Hepatocyte (in vitro differentiated cells): ENCODE measurements around the gene ITPKB. TPM values are rescaled to one million over a fixed set of nuclear protein-coding genes. Genes with fewer than 3 reads are reported as not detected.

ENCODE experiments used
- DNase-seq: peaks from one replicate; pipeline ENCODE4 v3.0.0-alpha.2; 2016; ENCODE audit warnings: low spot score
- H2AFZ ChIP-seq: fragments of 200-600 bp; sonication (generic); 2 replicates; pipeline ENCODE4 v1.6.0; 2016; ENCODE audit warnings: antibody characterized with exemption, mild to moderate bottlenecking
- H3K27ac ChIP-seq: fragments of 200-600 bp; sonication (generic); 2 replicates; pipeline ENCODE4 v1.5.1; 2016; ENCODE audit warnings: mild to moderate bottlenecking
- H3K27me3 ChIP-seq: fragments of 200-600 bp; sonication (generic); 2 replicates; pipeline ENCODE4 v1.6.1; 2016
- H3K36me3 ChIP-seq: fragments of 200-600 bp; sonication (generic); replicated peaks from 2 replicates; pipeline ENCODE4 v1.5.1; 2016; ENCODE audit warnings: low read depth; ENCODE audit not compliant: insufficient read depth
- H3K4me1 ChIP-seq: fragments of 200-600 bp; sonication (generic); 2 replicates; pipeline ENCODE4 v1.5.1; 2016; ENCODE audit warnings: mild to moderate bottlenecking, moderate library complexity; ENCODE audit not compliant: insufficient read depth
- H3K4me2 ChIP-seq: fragments of 200-600 bp; sonication (generic); 2 replicates; pipeline ENCODE4 v1.6.0; 2016
- H3K4me3 ChIP-seq: fragments of 200-600 bp; sonication (generic); 2 replicates; pipeline ENCODE4 v1.5.1; 2016; ENCODE audit warnings: mild to moderate bottlenecking
- H3K79me2 ChIP-seq: fragments of 200-600 bp; sonication (generic); 2 replicates; pipeline ENCODE4 v1.6.0; 2017; ENCODE audit warnings: mild to moderate bottlenecking
- H3K9me2 ChIP-seq: fragments of 200-600 bp; sonication (generic); replicated peaks from 2 replicates; pipeline ENCODE4 v1.6.0; 2017; ENCODE audit warnings: mild to moderate bottlenecking; ENCODE audit not compliant: insufficient read depth
- H3K9me3 ChIP-seq: fragments of 200-600 bp; sonication (generic); 2 replicates; pipeline ENCODE4 v1.5.1; 2016; ENCODE audit warnings: low read depth, mild to moderate bottlenecking
- H4K20me1 ChIP-seq: fragments of 200-600 bp; sonication (generic); 2 replicates; pipeline ENCODE4 v1.6.0; 2016; ENCODE audit warnings: mild to moderate bottlenecking; ENCODE audit not compliant: insufficient read depth, poor library complexity, severe bottlenecking
- CTCF ChIP-seq: fragments of 200-600 bp; sonication (generic); IDR thresholded peaks from 2 replicates; pipeline ENCODE4 v1.5.1; 2016; ENCODE audit warnings: antibody characterized with exemption, mild to moderate bottlenecking; ENCODE audit not compliant: poor library complexity
- EZH2 ChIP-seq: fragments of 200-600 bp; sonication (generic); IDR thresholded peaks from 2 replicates; pipeline ENCODE4 v1.6.1; 2016; ENCODE audit warnings: antibody characterized with exemption, mild to moderate bottlenecking, borderline replicate concordance
- EZH2phosphoT487 ChIP-seq: fragments of 200-600 bp; sonication (generic); IDR thresholded peaks from one replicate; pipeline ENCODE4 v1.6.1; 2018; ENCODE audit warnings: antibody characterized with exemption, mild to moderate bottlenecking, low read depth, moderate library complexity; ENCODE audit not compliant: unreplicated experiment, severe bottlenecking
- WGBS: methylation state at CpG from one replicate; pipeline ENCODE4 v1.1.6; 2016; ENCODE audit warnings: low lambda C conversion rate; ENCODE audit errors: missing lambda C conversion rate; 5-methylcytosine and 5-hydroxymethylcytosine counted together
- polyA plus RNA-seq: library from polyadenylated mRNA; unstranded; fragments of >200 nt; fragmentation: Nextera tagmentation; extraction: Ambion mirVana; gene quantifications from 2 replicates; pipeline ENCODE4 v1.2.1, GENCODE V29; 2016
- total RNA-seq: library from RNA; depleted of rRNA; stranded (reverse); fragments of >200 nt; gene quantifications from 2 replicates; pipeline ENCODE4 v1.2.3, GENCODE V29; 2014

ITPKB gene
- total and polyA plus RNA-seq, 2 experiments from 2014 or later, result 11.0 to 13.8 TPM

- no peak overlapping the region for H3K4me3 ChIP-seq
- no peaks in the 10 kb centered on the region for H3K27me3 ChIP-seq
- no peak overlapping the region for H3K27ac ChIP-seq
- H3K4me1 ChIP-seq, result peaks cover 4% of the 10 kb centered on the region
- no peak overlapping the region for H3K4me2 ChIP-seq
- no peaks in the 10 kb centered on the region for H3K36me3 ChIP-seq
- no peak for TF ChIP-seq CTCF
- TF ChIP-seq EZH2phosphoT487, result no peak
- no peak for TF ChIP-seq EZH2
- DNase-seq, result no peak
- H2AFZ ChIP-seq, result no peak overlapping the region
- 77% methylated on average over 10 of the region's 10 CpGs for WGBS
- no peaks in the 10 kb centered on the region for H3K9me2 ChIP-seq
- H3K79me2 ChIP-seq, result no peaks in the 10 kb centered on the region
- H4K20me1 ChIP-seq, result no peaks in the 10 kb centered on the region
- H3K9me3 ChIP-seq, result no peaks in the 10 kb centered on the region
Measured at GRCh38 chr1:226631229-226632000, 107.7 kb downstream of the ITPKB start.

GRCh38 chr1:226630592-226630991 is 108.5 kb downstream of the ITPKB start:
- TF ChIP-seq CTCF, result no peak
- no peak for TF ChIP-seq EZH2
- no peak for TF ChIP-seq EZH2phosphoT487

GRCh38 chr1:226629896-226630550 is 109.1 kb downstream of the ITPKB start:
- Histone ChIP-seq H3K4me2 (no peak overlapping the region), H3K79me2 (no peaks in the 10 kb centered on the region), H3K27ac (no peak overlapping the region), H3K9me2 (no peaks in the 10 kb centered on the region), H3K4me1 (peaks cover 4% of the 10 kb centered on the region), H4K20me1 (no peaks in the 10 kb centered on the region), H3K27me3 (no peaks in the 10 kb centered on the region), H3K9me3 (no peaks in the 10 kb centered on the region), H3K36me3 (no peaks in the 10 kb centered on the region), H3K4me3 (no peak overlapping the region), H2AFZ (no peak overlapping the region)
- TF ChIP-seq EZH2phosphoT487 (no peak), CTCF (no peak), EZH2 (no peak)
- 94% methylated on average over 6 of the region's 6 CpGs for WGBS
- DNase-seq, result no peak

More at GRCh38 chr1:226630592-226630991, 108.5 kb downstream of the ITPKB start:
- Histone ChIP-seq H3K4me1 (peaks cover 4% of the 10 kb centered on the region), H3K4me2 (no peak overlapping the region), H2AFZ (no peak overlapping the region), H3K27me3 (no peaks in the 10 kb centered on the region), H3K27ac (no peak overlapping the region), H3K36me3 (no peaks in the 10 kb centered on the region), H3K9me2 (no peaks in the 10 kb centered on the region), H3K9me3 (no peaks in the 10 kb centered on the region), H3K4me3 (no peak overlapping the region), H3K79me2 (no peaks in the 10 kb centered on the region), H4K20me1 (no peaks in the 10 kb centered on the region)
- 94% methylated on average over 3 of the region's 3 CpGs for WGBS
- DNase-seq, result no peak
